GM12874 (cell line): Measurements from ENCODE around the gene THRA.

ENCODE experiments used
- CTCF ChIP-seq: IDR thresholded peaks from 2 replicates; pipeline ENCODE4 v1.5.1; 2011; ENCODE audit warnings: low read depth, mild to moderate bottlenecking, control low read depth, low read length, moderate library complexity; ENCODE audit not compliant: insufficient read depth

THRA gene

GRCh38 chr17:40032322-40033320, 30.1 kb upstream of the THRA start:
- TF ChIP-seq CTCF = no peak

- no peak for TF ChIP-seq CTCF
These were observed 29.4 kb upstream of the THRA start for GRCh38 chr17:40033339-40033738.

GRCh38 chr17:40034426-40035161, 28.2 kb upstream of the THRA start:
- TF ChIP-seq CTCF = no peak

- peak; percentile 57 for TF ChIP-seq CTCF
These were observed 27.6 kb upstream of the THRA start for GRCh38 chr17:40035162-40035559.

- TF ChIP-seq CTCF = peak; percentile 41
These were observed 23.8 kb upstream of the THRA start for GRCh38 chr17:40038882-40039513.

- TF ChIP-seq CTCF = no peak
These were observed 21.6 kb upstream of the THRA start for GRCh38 chr17:40041196-40041595.

- no peak for TF ChIP-seq CTCF
These were observed 6.3 kb upstream of the THRA start for GRCh38 chr17:40056379-40057015.
